ENCODE measurements around the gene NEU4.

- TF ChIP-seq CTCF (IDR thresholded peaks at IDR 0.05), result no peak
- no peak for TF ChIP-seq POLR2A (IDR thresholded peaks at IDR 0.05)
Measured at GRCh38 chr2:241860184-241861078, 51.4 kb downstream of the NEU4 start.
